Uterus (tissue), 2 donors: ENCODE data around the gene PHIP.

Experiments
- CTCF ChIP-seq, 4 experiments: fragments of 200-600 bp in 2 of 4; fragments of 450-650 bp in 2 of 4; sonication (generic) in 2 of 4; IDR thresholded peaks; one replicate each; pipeline ENCODE4 v1.5.1; 2016 to 2019; ENCODE audit warnings: antibody characterized with exemption in 4 of 4, mild to moderate bottlenecking in 2 of 4, moderate library complexity in 1 of 4
- POLR2A ChIP-seq, 2 donors: fragments of 450-650 bp; IDR thresholded peaks; one replicate each; pipeline ENCODE4 v1.6.1; 2016; ENCODE audit warnings: antibody characterized with exemption in 2 of 2, mild to moderate bottlenecking in 1 of 2, moderate library complexity in 1 of 2

GRCh38 chr6:79005024-79005423, 73.0 kb downstream of the PHIP start:
- TF ChIP-seq POLR2A (IDR thresholded peaks at IDR 0.05) (no peak), CTCF (IDR thresholded peaks at IDR 0.05) (no peak)
